GM03348 (cell line): Measurements from ENCODE around the gene HECW1.
"Not testable (repeated sequence)": the region's sequence is repeated elsewhere in the genome, so short reads cannot be mapped to it uniquely, and the experiment has no call there.

ENCODE experiments used
- DNase-seq: peaks from one replicate; pipeline ENCODE4 v3.0.0; 2012; ENCODE audit warnings: low spot score

HECW1 gene

GRCh38 chr7:43309706-43310022 lies 197.2 kb downstream of the HECW1 start:
- DNase-seq, result no peak

DNA sequence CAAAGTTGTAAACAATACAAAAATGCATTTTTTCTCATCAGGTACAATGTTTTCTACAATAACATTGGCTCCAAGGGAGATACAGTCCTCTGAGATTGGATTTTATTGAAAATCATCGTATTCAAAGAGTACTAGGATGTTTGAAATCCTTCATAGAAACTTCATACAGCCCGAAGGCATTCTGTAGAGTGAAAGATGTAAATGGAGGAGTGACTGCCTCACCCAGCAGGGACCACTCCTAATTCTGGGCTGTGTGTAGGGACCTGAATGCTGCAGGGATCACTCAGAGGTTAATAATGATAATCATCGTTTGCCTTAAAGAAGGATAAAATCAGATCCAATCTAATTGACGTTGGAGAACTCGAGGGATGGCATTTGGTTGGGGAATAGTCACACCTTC lies 198.6 kb downstream of the HECW1 start:
- no peak for DNase-seq

DNA sequence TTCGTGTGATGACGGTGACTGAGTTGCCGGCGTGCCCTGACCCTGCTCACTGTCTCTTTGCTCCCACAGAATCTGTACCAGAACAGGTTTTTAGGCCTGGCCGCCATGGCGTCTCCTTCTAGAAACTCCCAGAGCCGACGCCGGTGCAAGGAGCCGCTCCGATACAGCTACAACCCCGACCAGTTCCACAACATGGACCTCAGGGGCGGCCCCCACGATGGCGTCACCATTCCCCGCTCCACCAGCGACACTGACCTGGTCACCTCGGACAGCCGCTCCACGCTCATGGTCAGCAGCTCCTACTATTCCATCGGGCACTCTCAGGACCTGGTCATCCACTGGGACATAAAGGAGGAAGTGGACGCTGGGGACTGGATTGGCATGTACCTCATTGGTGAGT lies 199.2 kb downstream of the HECW1 start:
- no peak for DNase-seq

- no peak for DNase-seq
Measured at GRCh38 chr7:43313628-43314378, 201.4 kb downstream of the HECW1 start.

DNA sequence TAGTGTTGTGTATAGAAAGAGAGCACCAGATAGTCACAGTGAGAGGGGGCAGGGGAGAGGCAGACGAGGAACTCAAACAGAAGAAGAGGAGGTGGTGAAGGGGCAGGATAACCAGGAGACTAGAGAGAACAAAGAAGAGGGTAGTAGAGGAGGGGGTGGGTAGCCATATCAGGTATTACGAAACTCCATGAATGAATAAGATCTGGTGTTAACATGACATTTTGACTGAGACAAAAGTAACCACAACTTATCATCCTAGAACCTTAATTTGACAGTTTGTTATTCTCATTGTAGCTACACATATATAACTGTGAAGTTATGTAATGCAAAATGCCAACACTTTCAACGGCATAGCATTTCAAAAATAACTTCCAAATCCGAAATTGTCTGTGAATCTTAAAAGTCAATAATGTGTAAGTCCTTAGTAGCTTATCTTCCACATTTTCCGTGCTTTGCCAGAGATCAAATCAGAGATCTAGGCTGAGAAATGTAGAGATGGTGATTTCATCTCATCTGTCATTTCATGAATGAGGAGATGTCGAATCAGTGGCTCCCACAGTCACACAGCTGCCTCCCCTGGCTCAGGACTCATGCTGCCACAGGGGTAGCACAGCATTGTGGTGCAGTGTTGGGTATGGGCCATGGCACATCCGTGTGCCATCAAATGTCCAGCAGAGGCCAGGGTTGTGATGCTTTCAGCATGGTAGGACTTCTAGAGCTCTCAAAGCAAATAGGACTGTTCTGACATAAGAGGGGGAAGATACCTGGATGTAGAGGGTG lies 202.1 kb downstream of the HECW1 start:
- no peak for DNase-seq

- DNase-seq, result no peak
Measured at GRCh38 chr7:43317075-43317474, 204.6 kb downstream of the HECW1 start.

- DNase-seq, result no peak
Measured at GRCh38 chr7:43318188-43318770, 205.8 kb downstream of the HECW1 start.

DNA sequence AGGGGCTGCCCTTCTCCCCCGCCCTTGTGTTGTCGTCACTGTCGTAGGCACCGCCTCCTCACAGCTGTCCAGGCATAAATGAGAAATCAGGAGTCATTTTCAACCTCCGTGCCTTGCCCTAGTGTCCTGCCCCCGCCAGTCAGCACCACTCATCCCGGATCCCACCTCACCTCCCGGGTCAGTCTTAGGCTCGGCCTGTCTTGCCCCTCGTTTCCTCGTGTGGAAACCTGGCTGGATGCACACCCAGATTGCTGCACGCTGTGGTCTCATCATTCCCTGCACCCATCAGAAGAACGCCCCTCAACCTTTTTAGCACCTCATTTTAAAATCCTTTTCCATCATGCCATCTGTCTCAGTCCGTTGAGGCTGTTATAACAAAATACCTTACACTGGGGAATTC lies 213.1 kb downstream of the HECW1 start:
- no peak for DNase-seq

- DNase-seq, result no peak
Measured at GRCh38 chr7:43328336-43328735, 215.9 kb downstream of the HECW1 start.

GRCh38 chr7:43328785-43329380 lies 216.4 kb downstream of the HECW1 start:
- DNase-seq, result no peak

- DNase-seq, result no peak
Measured at GRCh38 chr7:43332193-43332796, 219.8 kb downstream of the HECW1 start.

GRCh38 chr7:43337191-43337590 lies 224.7 kb downstream of the HECW1 start:
- no peak for DNase-seq

DNA sequence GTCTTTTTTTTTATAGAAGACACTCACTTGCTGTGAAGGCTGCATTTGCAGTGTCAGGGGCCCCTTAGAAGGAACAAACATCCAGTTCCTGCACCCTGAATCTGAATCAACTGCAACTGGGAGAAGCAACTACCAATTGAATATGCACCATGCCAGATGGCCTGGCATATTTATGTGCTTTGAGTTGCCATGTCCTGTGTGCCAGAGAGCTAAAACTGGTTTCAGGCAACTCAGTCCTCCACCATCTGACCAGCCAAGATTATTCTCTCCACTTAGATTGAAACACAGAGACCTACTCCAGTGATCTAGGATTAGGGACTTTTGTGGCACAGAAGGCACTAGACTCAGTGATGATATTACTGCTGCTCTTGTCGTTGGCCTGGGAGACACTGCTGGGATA lies 225.4 kb downstream of the HECW1 start:
- DNase-seq, result no peak

DNA sequence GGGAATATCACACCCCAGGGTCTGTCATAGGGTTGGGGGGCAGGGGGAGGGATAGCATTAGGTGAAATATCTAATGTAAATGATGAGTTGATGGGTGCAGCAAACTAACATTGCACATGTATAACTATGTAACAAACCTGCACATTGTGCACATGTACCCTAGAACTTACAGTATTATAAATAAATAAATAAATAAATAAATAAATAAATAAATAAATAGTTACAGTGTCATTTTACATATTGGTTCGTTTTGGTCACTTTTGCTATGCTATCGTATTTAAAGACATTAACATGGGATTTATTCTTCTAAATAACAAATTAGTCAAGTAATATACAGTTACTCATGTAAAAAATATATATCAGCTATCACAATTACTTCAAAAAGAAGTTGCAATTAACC lies 228.7 kb downstream of the HECW1 start:
- DNase-seq, result no peak

DNA sequence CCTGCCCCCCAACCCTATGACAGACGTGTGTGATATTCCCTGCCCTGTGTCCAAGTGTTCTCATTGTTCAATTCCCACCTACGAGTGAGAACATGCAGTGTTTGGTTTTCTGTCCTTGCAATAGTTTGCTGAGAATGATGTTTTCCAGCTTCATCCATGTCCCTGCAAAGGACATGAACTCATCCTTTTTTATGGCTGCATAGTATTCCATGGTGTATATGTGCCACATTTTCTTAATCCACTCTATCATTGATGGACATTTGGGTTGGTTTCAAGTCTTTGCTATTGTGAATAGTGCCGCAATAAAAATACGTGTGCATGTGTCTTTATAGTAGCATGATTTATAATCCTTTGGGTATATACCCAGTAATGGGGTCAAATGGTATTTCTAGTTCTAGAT lies 231.0 kb downstream of the HECW1 start:
- DNase-seq, result not testable (repeated sequence)

DNA sequence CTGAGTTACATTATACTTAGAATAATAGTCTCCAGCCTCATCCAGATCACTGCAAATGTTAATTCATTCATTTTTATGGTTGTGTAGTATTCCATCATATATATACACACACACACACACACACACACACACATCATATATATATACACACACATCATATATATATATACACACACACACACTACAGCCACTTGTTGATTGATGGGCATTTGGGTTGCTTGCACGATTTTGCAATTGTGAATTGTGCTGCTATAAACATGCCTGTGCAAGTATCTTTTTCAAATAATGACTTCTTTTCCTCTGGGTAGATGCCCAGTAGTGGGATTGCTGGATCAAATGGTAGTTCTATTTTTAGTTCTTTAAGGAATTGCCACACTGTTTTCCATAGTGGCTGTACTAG lies 233.2 kb downstream of the HECW1 start:
- DNase-seq, result not testable (repeated sequence)

GRCh38 chr7:43351683-43352082 lies 239.2 kb downstream of the HECW1 start:
- no peak for DNase-seq

DNA sequence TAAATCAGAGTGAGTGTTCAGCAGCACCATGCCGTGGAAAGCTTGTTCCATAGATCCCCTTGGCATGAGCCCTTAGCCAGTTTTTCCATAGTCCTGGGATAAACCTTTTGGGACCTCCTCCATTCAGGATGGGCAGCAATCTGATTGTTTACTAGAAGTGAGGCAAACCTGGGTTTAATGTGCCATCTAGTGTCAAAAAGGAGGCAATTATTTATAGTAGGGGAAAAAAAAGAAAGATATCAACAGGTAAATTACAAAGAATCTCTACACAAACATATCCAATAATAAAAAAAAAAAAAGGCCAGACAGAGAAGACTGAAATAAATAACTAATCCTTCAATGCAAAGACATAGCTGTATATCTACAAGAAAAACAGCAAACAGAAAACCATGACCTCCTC lies 241.5 kb downstream of the HECW1 start:
- DNase-seq, result no peak

DNA sequence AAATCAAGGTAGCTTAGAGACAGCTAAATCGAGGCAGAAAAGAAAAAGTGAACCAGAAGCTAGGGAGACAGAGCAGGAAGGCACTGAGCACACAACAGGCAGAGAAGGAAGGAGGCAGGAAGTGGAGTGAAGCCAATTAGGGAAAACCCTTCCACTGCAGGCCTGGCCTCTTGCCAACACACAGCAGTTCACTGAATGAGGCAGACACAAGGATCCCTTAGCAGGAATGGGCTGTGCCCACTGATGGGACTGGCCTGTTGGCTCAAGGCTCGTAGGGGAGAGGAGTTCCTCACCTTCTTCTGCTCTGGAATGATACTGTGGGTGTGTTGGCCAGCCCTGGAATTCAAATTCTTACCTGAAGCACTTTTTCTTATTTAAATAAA lies 250.2 kb downstream of the HECW1 start:
- no peak for DNase-seq

DNA sequence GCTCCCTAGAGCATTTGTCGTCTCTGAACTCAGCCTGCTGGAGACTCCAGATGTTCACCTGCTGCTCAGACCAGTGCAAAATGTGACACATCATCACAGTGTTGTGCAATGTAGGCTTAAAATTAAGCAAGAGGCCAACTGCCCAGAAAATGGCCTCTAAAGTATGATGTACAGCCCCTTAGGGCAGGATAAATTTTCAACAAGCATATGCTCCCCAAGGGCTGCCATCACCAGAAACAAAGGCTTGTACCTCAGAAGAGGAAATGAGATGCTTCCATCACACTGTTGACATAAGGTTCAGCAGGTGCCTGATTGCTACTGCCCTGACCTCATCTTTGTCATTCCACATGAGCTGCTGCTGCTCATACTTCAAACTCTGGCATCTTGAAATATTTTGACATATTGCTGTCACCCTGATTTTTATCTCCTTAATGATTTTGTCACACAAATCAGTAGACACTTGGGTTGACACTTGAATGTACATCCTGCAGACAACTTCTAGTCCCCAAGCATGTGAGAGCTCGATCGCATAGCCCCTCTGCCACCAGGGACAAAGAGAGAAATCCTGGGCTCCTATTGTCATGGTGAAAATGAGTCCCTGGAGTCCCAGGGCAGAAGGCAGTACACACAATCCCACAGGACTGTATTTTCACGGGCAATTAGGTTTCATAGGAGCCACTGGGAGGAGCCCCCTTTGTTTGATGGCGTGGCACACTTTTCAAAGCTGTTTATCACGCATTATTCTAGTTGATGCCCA lies 250.8 kb downstream of the HECW1 start:
- DNase-seq, result no peak

DNA sequence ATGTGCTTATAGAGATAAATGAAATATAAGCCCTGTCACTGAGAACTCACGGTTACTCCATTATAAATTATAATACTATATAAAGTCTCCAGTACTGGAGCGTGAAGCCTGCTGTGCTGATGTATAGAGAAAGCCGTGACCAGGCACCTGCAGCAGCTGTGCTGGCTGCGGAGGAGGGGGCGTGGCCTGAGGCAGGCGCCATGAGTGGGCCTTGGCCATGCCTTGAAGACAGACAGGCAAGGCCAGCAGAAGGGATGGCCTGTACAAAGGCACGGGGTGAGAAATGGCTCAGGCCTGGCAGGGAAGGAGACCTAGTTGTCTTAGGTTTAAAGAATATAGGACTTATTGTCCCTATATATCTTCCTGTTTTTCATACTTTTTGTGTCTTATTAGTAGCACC lies 251.9 kb downstream of the HECW1 start:
- no peak for DNase-seq
